A549 (cell line): Measurements from ENCODE around the gene PTPRG. TPM values are rescaled to one million over a fixed set of nuclear protein-coding genes. Genes with fewer than 3 reads are reported as not detected.

Experiments used
- ATAC-seq, 2 experiments: fragments of 200-7000 bp in 1 of 2; fragments of >200 bp in 1 of 2; cut with Nextera tagmentation in 1 of 2; cut with Tn5 transposase in 1 of 2; 3 replicates each; pipeline versions ENCODE4 v1.8.0 to v1.9.1; 2018 to 2020; ENCODE audit warnings: mild to moderate bottlenecking in 1 of 2, moderate library complexity in 1 of 2
- CTCF ChIA-PET: fragments of 300-600 bp; sonication (Branson Sonifier 250); formaldehyde crosslinking; extraction: SDS; loops from one replicate; lab custom pipeline; 2021; ENCODE audit warnings: antibody characterized with exemption, inconsistent platforms; lab: Yijun Ruan, JAX
- POLR2A ChIA-PET: fragments of 350-600 bp; formaldehyde crosslinking; extraction: SDS; loops from one replicate; lab custom pipeline; 2021; ENCODE audit warnings: antibody characterized with exemption, inconsistent platforms; lab: Yijun Ruan, JAX
- DNase-seq, 2 experiments: peaks; one replicate each; pipeline versions ENCODE4 v3.0.0 to v3.0.0-alpha.2; 2011 to 2016; ENCODE audit warnings: low read depth in 1 of 2, low spot score in 1 of 2
- FAIRE-seq: peaks from 2 replicates; lab custom pipeline; 2011; peaks lifted over from hg19 to GRCh38; lab: Jason Lieb, UNC
- H3K27ac ChIP-seq, 2 experiments: fragments of >200 bp; sonication (Bioruptor Twin); formaldehyde crosslinking; 3 replicates each; pipeline ENCODE4 v1.5.1; 2016 to 2017
- H3K4me1 ChIP-seq: fragments of >200 bp; sonication (Bioruptor Twin); formaldehyde crosslinking; 3 replicates; pipeline ENCODE4 v1.6.1; 2016
- H3K4me2 ChIP-seq: fragments of >200 bp; sonication (Bioruptor Twin); formaldehyde crosslinking; 3 replicates; pipeline ENCODE4 v1.6.1; 2016
- H3K4me3 ChIP-seq: fragments of >200 bp; sonication (Bioruptor Twin); formaldehyde crosslinking; 3 replicates; pipeline ENCODE4 v1.5.1; 2016
- H3K9me3 ChIP-seq: fragments of >200 bp; sonication (Bioruptor Twin); formaldehyde crosslinking; 3 replicates; pipeline ENCODE4 v1.6.1; 2016
- ATOH8 ChIP-seq: fragments of 250-450 bp; sonication (Bioruptor Pico); IDR thresholded peaks from 2 replicates; pipeline ENCODE4 v1.5.0; 2020; ENCODE audit warnings: low read depth, mild to moderate bottlenecking, moderate library complexity
- BCL3 ChIP-seq: fragments of >200 bp; sonication (Bioruptor Twin); formaldehyde crosslinking; IDR thresholded peaks from 3 replicates; pipeline ENCODE4 v1.6.1; 2016
- BHLHE40 ChIP-seq: IDR thresholded peaks from 2 replicates; pipeline ENCODE4 v1.6.1; 2012; ENCODE audit warnings: low read depth, low read length, inconsistent platforms
- CBX2 ChIP-seq: fragments of 200-600 bp; sonication (generic); IDR thresholded peaks from 2 replicates; pipeline ENCODE4 v1.6.1; 2016; ENCODE audit warnings: low read depth, mild to moderate bottlenecking, borderline replicate concordance
- CHD2 ChIP-seq: fragments of 150-350 bp; IDR thresholded peaks from 2 replicates; pipeline ENCODE4 v1.6.1; 2014; ENCODE audit warnings: low read length; ENCODE audit not compliant: partially characterized antibody
- EHF ChIP-seq: fragments of 250-450 bp; sonication (Bioruptor Pico); IDR thresholded peaks from 2 replicates; pipeline ENCODE4 v1.5.0; 2020; ENCODE audit warnings: mild to moderate bottlenecking
- FOSL2 ChIP-seq, 2 experiments: fragments of 450-650 bp in 1 of 2; fragments of >200 bp in 1 of 2; sonication (Bioruptor Twin) in 1 of 2; formaldehyde crosslinking; IDR thresholded peaks; 2 replicates each; pipeline versions ENCODE4 v1.5.0 to v1.6.1; 2016 to 2020; ENCODE audit warnings: mild to moderate bottlenecking in 1 of 2, moderate library complexity in 1 of 2
- FOXS1 ChIP-seq: fragments of 250-450 bp; sonication (Bioruptor Pico); IDR thresholded peaks from 2 replicates; pipeline ENCODE4 v1.5.0; 2020; ENCODE audit warnings: mild to moderate bottlenecking, moderate library complexity
- HMGXB4 ChIP-seq: fragments of 250-450 bp; sonication (Bioruptor Pico); IDR thresholded peaks from 2 replicates; pipeline ENCODE4 v1.5.0; 2021; ENCODE audit warnings: mild to moderate bottlenecking, moderate library complexity, borderline replicate concordance
- HOXB13 ChIP-seq: fragments of 250-450 bp; sonication (Bioruptor Pico); IDR thresholded peaks from 2 replicates; pipeline ENCODE4 v1.5.0; 2020; ENCODE audit warnings: low read depth, mild to moderate bottlenecking, moderate library complexity
- HOXB5 ChIP-seq: fragments of 250-450 bp; sonication (Bioruptor Pico); IDR thresholded peaks from 2 replicates; pipeline ENCODE4 v1.5.0; 2020; ENCODE audit warnings: mild to moderate bottlenecking, moderate library complexity
- JUN ChIP-seq, 2 experiments: fragments of >200 bp; sonication (Bioruptor Twin); formaldehyde crosslinking; IDR thresholded peaks; 2 replicates in 1 of 2; 3 replicates in 1 of 2; pipeline ENCODE4 v1.6.1; 2016 to 2017
- JUNB ChIP-seq: fragments of >200 bp; sonication (Bioruptor Twin); formaldehyde crosslinking; IDR thresholded peaks from 2 replicates; pipeline ENCODE4 v1.6.1; 2016
- MAX ChIP-seq: IDR thresholded peaks from 2 replicates; pipeline ENCODE4 v1.6.1; 2012
- NR3C1 ChIP-seq: fragments of >200 bp; sonication (Bioruptor Twin); formaldehyde crosslinking; IDR thresholded peaks from 3 replicates; pipeline ENCODE4 v1.6.1; 2017
- RAD21 ChIP-seq, 2 experiments: fragments of >200 bp in 1 of 2; sonication (Bioruptor Twin) in 1 of 2; formaldehyde crosslinking in 1 of 2; IDR thresholded peaks in 1 of 2; conservative IDR thresholded peaks in 1 of 2; 2 replicates in 1 of 2; 3 replicates in 1 of 2; pipeline ENCODE4 v1.6.1; 2012 to 2018; ENCODE audit warnings: inconsistent platforms in 1 of 2
- RARB ChIP-seq: fragments of 250-450 bp; sonication (Bioruptor Pico); IDR thresholded peaks from 2 replicates; pipeline ENCODE4 v1.8.0; 2021; ENCODE audit warnings: mild to moderate bottlenecking, moderate library complexity
- SMC3 ChIP-seq: fragments of >200 bp; sonication (Bioruptor Twin); formaldehyde crosslinking; IDR thresholded peaks from 3 replicates; pipeline ENCODE4 v1.6.1; 2018; ENCODE audit warnings: inconsistent platforms
- SREBF2 ChIP-seq: fragments of 450-650 bp; IDR thresholded peaks from 2 replicates; pipeline ENCODE4 v1.6.1; 2014; ENCODE audit warnings: mild to moderate bottlenecking, moderate library complexity
- TFCP2L1 ChIP-seq: fragments of 250-450 bp; sonication (Bioruptor Pico); IDR thresholded peaks from 2 replicates; pipeline ENCODE4 v1.5.0; 2021; ENCODE audit warnings: mild to moderate bottlenecking
- TP53 ChIP-seq: fragments of 250-450 bp; sonication (Bioruptor Pico); IDR thresholded peaks from 2 replicates; pipeline ENCODE4 v1.5.0; 2021; ENCODE audit warnings: mild to moderate bottlenecking, moderate library complexity
- USF2 ChIP-seq: fragments of 450-650 bp; IDR thresholded peaks from 2 replicates; pipeline ENCODE4 v1.6.1; 2014; ENCODE audit warnings: antibody characterized with exemption
- ZC3H11A ChIP-seq: fragments of 450-650 bp; IDR thresholded peaks from 2 replicates; pipeline ENCODE4 v1.6.1; 2014; ENCODE audit warnings: antibody characterized with exemption, mild to moderate bottlenecking
- ZFP36 ChIP-seq: fragments of 450-650 bp; IDR thresholded peaks from 2 replicates; pipeline ENCODE4 v1.6.1; 2014; ENCODE audit warnings: borderline replicate concordance; ENCODE audit not compliant: partially characterized antibody
- WGBS: methylation state at CpG from one replicate; pipeline ENCODE4 v1.1.6; 2017; ENCODE audit errors: missing lambda C conversion rate; 5-methylcytosine and 5-hydroxymethylcytosine counted together
- polyA plus RNA-seq, 4 experiments: library from polyadenylated mRNA; depleted of rRNA in 3 of 4; stranded (reverse); fragments of >200 nt; fragmentation: RNase III in 1 of 4; extraction: RNeasy Plus Mini Kit Qiagen cat#74134 plus additional on column Dnase treatment in 1 of 4; gene quantifications; 2 replicates in 3 of 4; 3 replicates in 1 of 4; pipeline ENCODE4 v1.2.3, GENCODE V29; 2011 to 2017

PTPRG gene
- polyA plus RNA-seq, 2 of the 4 experiments (the other 2 are of a cell fraction) = 4.5 to 4.8 TPM

- WGBS = 72% methylated on average over 32 of the region's 40 CpGs
- TF ChIP-seq HMGXB4 (CRISPR knock-in tag) (no peak), FOSL2 (IDR thresholded peaks at IDR 0.05) (no peak), FOSL2 (CRISPR knock-in tag; IDR thresholded peaks at IDR 0.05) (no peak), TFCP2L1 (CRISPR knock-in tag) (no peak), JUNB (no peak), RAD21 (conservative IDR thresholded peaks at IDR 0.05 in 1 of 2, IDR thresholded peaks at IDR 0.05 in 1 of 2) (peak; percentile 8 to 28; a peak in 2 of 5 replicates), ZFP36 (no peak), HOXB13 (CRISPR knock-in tag) (no peak), SMC3 (0 out of 3 replicates have a peak, but pooled peaks have one; percentile 8), HOXB5 (CRISPR knock-in tag) (no peak)
- ATAC-seq = no peak
- CTCF ChIA-PET = interaction anchor here (0.6 to 2.4 kb wide), 4 partner anchors 11 to 623 kb away, joined by 3 to 6 read pairs (median 4); no protein-coding TSS in a partner anchor
- FAIRE-seq = no peak
- Histone ChIP-seq H3K4me2 (no peak overlapping the region), H3K4me1 (no peaks in the 10 kb centered on the region), H3K9me3 (no peaks in the 10 kb centered on the region), H3K4me3 (no peak overlapping the region), H3K27ac (no peak overlapping the region)
- POLR2A ChIA-PET = interaction anchor here (0.9 kb wide), 1 partner anchor 66 kb away, joined by 3 read pairs; no protein-coding TSS in a partner anchor
- DNase-seq = no peak
These were observed 3.2 kb downstream of the PTPRG start for GRCh38 chr3:61564395-61565059.

- TF ChIP-seq BCL3 = no peak
- no peak for TF ChIP-seq USF2
- no peak for TF ChIP-seq NR3C1
- no peak for TF ChIP-seq EHF (CRISPR knock-in tag)
- no peak for TF ChIP-seq RAD21 (conservative IDR thresholded peaks at IDR 0.05 in 1 of 2, IDR thresholded peaks at IDR 0.05 in 1 of 2)
- TF ChIP-seq FOXS1 = no peak
- TF ChIP-seq TFCP2L1 (CRISPR knock-in tag) = no peak
- TF ChIP-seq CBX2 = no peak
- no peak overlapping the region for H3K4me3 ChIP-seq
- no peak for DNase-seq
- H3K27ac ChIP-seq = no peak overlapping the region
- 86% methylated on average over 4 of the region's 4 CpGs for WGBS
- ChIA-PET CTCF (interaction anchor here (2.4 kb wide), 1 partner anchor 12 kb away, joined by 6 read pairs; no protein-coding TSS in a partner anchor), POLR2A (no interaction called here)
- ATAC-seq = no peak
- H3K4me1 ChIP-seq = no peaks in the 10 kb centered on the region
- no peak overlapping the region for H3K4me2 ChIP-seq
- no peak for FAIRE-seq
- no peaks in the 10 kb centered on the region for H3K9me3 ChIP-seq
These were observed 4.2 kb downstream of the PTPRG start for GRCh38 chr3:61565569-61565968.

GRCh38 chr3:61568127-61568526 is 6.8 kb downstream of the PTPRG start:
- Histone ChIP-seq H3K4me2 (no peak overlapping the region), H3K4me1 (no peaks in the 10 kb centered on the region), H3K9me3 (no peaks in the 10 kb centered on the region), H3K27ac (no peak overlapping the region), H3K4me3 (no peak overlapping the region)
- FAIRE-seq (no peak), DNase-seq (no peak), ATAC-seq (no peak)
- POLR2A ChIA-PET = no interaction called here
- CTCF ChIA-PET = no interaction called here
- 67% methylated on average over 1 of the region's 1 CpG for WGBS
- TF ChIP-seq RARB (CRISPR knock-in tag) (no peak), BCL3 (no peak), CHD2 (no peak), MAX (no peak), ZFP36 (no peak), FOXS1 (no peak), JUN (IDR thresholded peaks at IDR 0.05) (no peak), BHLHE40 (no peak), SREBF2 (no peak), ATOH8 (CRISPR knock-in tag) (no peak), ZC3H11A (no peak), HOXB5 (CRISPR knock-in tag) (no peak), HMGXB4 (CRISPR knock-in tag) (no peak), TP53 (CRISPR knock-in tag) (no peak), SMC3 (no peak)
